ENCODE measurements around the gene TMEM19.
"Not testable (repeated sequence)": the region's sequence is repeated elsewhere in the genome, so short reads cannot be mapped to it uniquely, and the experiment has no call there.

TMEM19 gene

GRCh38 chr12:71664411-71665089 lies 21.3 kb upstream of the TMEM19 start:
- peak in 1 of 4 experiments; percentile 18 for DNase-seq (ENCODE audit: low read depth in 4 of 4, low spot score in 1 of 4)

GRCh38 chr12:71665090-71665463 lies 20.8 kb upstream of the TMEM19 start:
- DNase-seq (ENCODE audit: low read depth in 4 of 4, low spot score in 1 of 4), result no peak

- DNase-seq (ENCODE audit: low read depth in 4 of 4, low spot score in 1 of 4), result no peak
Measured at GRCh38 chr12:71666259-71666658, 19.6 kb upstream of the TMEM19 start.

GRCh38 chr12:71671311-71671710 lies 14.6 kb upstream of the TMEM19 start:
- DNase-seq (ENCODE audit: low read depth in 4 of 4, low spot score in 1 of 4), result no peak

GRCh38 chr12:71671816-71672215 lies 14.1 kb upstream of the TMEM19 start:
- DNase-seq (ENCODE audit: low read depth in 4 of 4, low spot score in 1 of 4), result no peak

- no peak for DNase-seq (ENCODE audit: low read depth in 4 of 4, low spot score in 1 of 4)
Measured at GRCh38 chr12:71682466-71682865, 3.4 kb upstream of the TMEM19 start.

GRCh38 chr12:71683633-71684032 lies 2.2 kb upstream of the TMEM19 start:
- DNase-seq (ENCODE audit: low read depth in 4 of 4, low spot score in 1 of 4), result no peak

GRCh38 chr12:71684081-71684480 lies 1.8 kb upstream of the TMEM19 start:
- no peak for DNase-seq (ENCODE audit: low read depth in 4 of 4, low spot score in 1 of 4)

- DNase-seq (ENCODE audit: low read depth in 4 of 4, low spot score in 1 of 4), result no peak
Measured at GRCh38 chr12:71685312-71685906, 473 bp upstream of the TMEM19 start.

GRCh38 chr12:71686658-71687025 lies 760 bp downstream of the TMEM19 start:
- no peak for DNase-seq (ENCODE audit: low read depth in 4 of 4, low spot score in 1 of 4)

GRCh38 chr12:71687172-71687571 lies 1.3 kb downstream of the TMEM19 start:
- DNase-seq (ENCODE audit: low read depth in 4 of 4, low spot score in 1 of 4), result not testable (repeated sequence)

- DNase-seq (ENCODE audit: low read depth in 4 of 4, low spot score in 1 of 4), result no peak
Measured at GRCh38 chr12:71688961-71689570, 3.2 kb downstream of the TMEM19 start.

GRCh38 chr12:71691504-71692129 lies 5.7 kb downstream of the TMEM19 start:
- no peak for DNase-seq (ENCODE audit: low read depth in 4 of 4, low spot score in 1 of 4)

- no peak for DNase-seq (ENCODE audit: low read depth in 4 of 4, low spot score in 1 of 4)
Measured at GRCh38 chr12:71693126-71693525, 7.2 kb downstream of the TMEM19 start.

GRCh38 chr12:71693651-71694050 lies 7.8 kb downstream of the TMEM19 start:
- DNase-seq (ENCODE audit: low read depth in 4 of 4, low spot score in 1 of 4), result not testable (repeated sequence)

GRCh38 chr12:71694099-71694820 lies 8.4 kb downstream of the TMEM19 start:
- no peak for DNase-seq (ENCODE audit: low read depth in 4 of 4, low spot score in 1 of 4)

- DNase-seq (ENCODE audit: low read depth in 4 of 4, low spot score in 1 of 4), result no peak
Measured at GRCh38 chr12:71695782-71696181, 9.9 kb downstream of the TMEM19 start.

GRCh38 chr12:71702181-71702580 lies 16.3 kb downstream of the TMEM19 start:
- not testable (repeated sequence) for DNase-seq (ENCODE audit: low read depth in 4 of 4, low spot score in 1 of 4)

- no peak for DNase-seq (ENCODE audit: low read depth in 4 of 4, low spot score in 1 of 4)
Measured at GRCh38 chr12:71702590-71702989, 16.7 kb downstream of the TMEM19 start.

- no peak for DNase-seq (ENCODE audit: low read depth in 4 of 4, low spot score in 1 of 4)
Measured at GRCh38 chr12:71703206-71703605, 17.3 kb downstream of the TMEM19 start.

GRCh38 chr12:71704920-71705319 lies 19.0 kb downstream of the TMEM19 start:
- DNase-seq (ENCODE audit: low read depth in 4 of 4, low spot score in 1 of 4), result no peak

- no peak for DNase-seq (ENCODE audit: low read depth in 4 of 4, low spot score in 1 of 4)
Measured at GRCh38 chr12:71708658-71709057, 22.8 kb downstream of the TMEM19 start.
